HEK293 (cell line): ENCODE measurements around the gene TMEM106C.

Experiments
- EGR2 ChIP-seq: fragments of 450-650 bp; formaldehyde crosslinking; IDR thresholded peaks from 2 replicates; pipeline ENCODE4 v1.5.1; 2016; ENCODE audit warnings: low read depth, missing biosample characterization, missing genetic modification characterization
- GFI1B ChIP-seq: fragments of 450-650 bp; formaldehyde crosslinking; IDR thresholded peaks from 2 replicates; pipeline ENCODE4 v1.5.1; 2016; ENCODE audit warnings: missing biosample characterization, missing genetic modification characterization
- GLIS1 ChIP-seq: fragments of 450-650 bp; formaldehyde crosslinking; IDR thresholded peaks from 2 replicates; pipeline ENCODE4 v1.5.1; 2016; ENCODE audit warnings: missing biosample characterization, missing genetic modification characterization
- OVOL3 ChIP-seq: fragments of 450-650 bp; formaldehyde crosslinking; IDR thresholded peaks from 2 replicates; pipeline ENCODE4 v1.5.1; 2016; ENCODE audit warnings: missing biosample characterization, missing genetic modification characterization
- RBAK ChIP-seq: fragments of 450-650 bp; formaldehyde crosslinking; IDR thresholded peaks from 2 replicates; pipeline ENCODE4 v1.5.1; 2016; ENCODE audit warnings: missing biosample characterization, missing genetic modification characterization
- YY2 ChIP-seq: fragments of 450-650 bp; formaldehyde crosslinking; IDR thresholded peaks from 2 replicates; pipeline ENCODE4 v1.5.1; 2016; ENCODE audit warnings: missing biosample characterization, missing genetic modification characterization
- ZNF157 ChIP-seq: fragments of 450-650 bp; formaldehyde crosslinking; IDR thresholded peaks from 2 replicates; pipeline ENCODE4 v1.5.1; 2016; ENCODE audit warnings: missing biosample characterization, missing genetic modification characterization
- ZNF214 ChIP-seq: fragments of 450-650 bp; formaldehyde crosslinking; IDR thresholded peaks from 2 replicates; pipeline ENCODE4 v1.5.1; 2017; ENCODE audit warnings: missing biosample characterization, mild to moderate bottlenecking, missing genetic modification characterization, borderline replicate concordance
- ZNF48 ChIP-seq: fragments of 450-650 bp; formaldehyde crosslinking; IDR thresholded peaks from 2 replicates; pipeline ENCODE4 v1.5.1; 2016; ENCODE audit warnings: missing biosample characterization, missing genetic modification characterization
- ZNF510 ChIP-seq: fragments of 450-650 bp; formaldehyde crosslinking; IDR thresholded peaks from 2 replicates; pipeline ENCODE4 v1.5.1; 2018; ENCODE audit warnings: mild to moderate bottlenecking, missing genetic modification characterization, missing biosample characterization; ENCODE audit not compliant: insufficient replicate concordance
- ZNF544 ChIP-seq: fragments of 450-650 bp; formaldehyde crosslinking; IDR thresholded peaks from 2 replicates; pipeline ENCODE4 v1.5.0; 2017; ENCODE audit warnings: missing biosample characterization, missing genetic modification characterization
- ZNF658 ChIP-seq: fragments of 450-650 bp; formaldehyde crosslinking; IDR thresholded peaks from 2 replicates; pipeline ENCODE4; 2016; ENCODE audit warnings: missing biosample characterization, missing genetic modification characterization
- ZNF843 ChIP-seq: fragments of 450-650 bp; formaldehyde crosslinking; IDR thresholded peaks from 2 replicates; pipeline ENCODE4 v1.5.1; 2016; ENCODE audit warnings: missing biosample characterization, missing genetic modification characterization
- TF ChIP-seq, protein P1 (sequence below): fragments of 450-650 bp; formaldehyde crosslinking; conservative IDR thresholded peaks from 2 replicates; pipeline ENCODE4 v1.5.1; 2016; ENCODE audit warnings: low read depth, missing biosample characterization, missing genetic modification characterization
- TF ChIP-seq, protein P2 (sequence below): fragments of 450-650 bp; formaldehyde crosslinking; IDR thresholded peaks from 2 replicates; pipeline ENCODE4 v1.5.1; 2016; ENCODE audit warnings: missing biosample characterization, missing genetic modification characterization
- TF ChIP-seq, protein P3 (sequence below): fragments of 450-650 bp; formaldehyde crosslinking; IDR thresholded peaks from 2 replicates; pipeline ENCODE4 v1.5.1; 2016; ENCODE audit warnings: missing biosample characterization, missing genetic modification characterization
- TF ChIP-seq, protein P4 (sequence below): fragments of 450-650 bp; IDR thresholded peaks from 2 replicates; pipeline ENCODE4 v1.5.1; 2018; ENCODE audit warnings: missing biosample characterization, mild to moderate bottlenecking, missing genetic modification characterization
- TF ChIP-seq, protein P5 (sequence below): fragments of 450-650 bp; formaldehyde crosslinking; IDR thresholded peaks from 2 replicates; pipeline ENCODE4 v1.5.1; 2016; ENCODE audit warnings: missing biosample characterization, missing genetic modification characterization, borderline replicate concordance
- TF ChIP-seq, protein P6 (sequence below): fragments of 450-650 bp; formaldehyde crosslinking; IDR thresholded peaks from 2 replicates; pipeline ENCODE4 v1.5.1; 2016; ENCODE audit warnings: missing biosample characterization, missing genetic modification characterization

TMEM106C gene

DNA sequence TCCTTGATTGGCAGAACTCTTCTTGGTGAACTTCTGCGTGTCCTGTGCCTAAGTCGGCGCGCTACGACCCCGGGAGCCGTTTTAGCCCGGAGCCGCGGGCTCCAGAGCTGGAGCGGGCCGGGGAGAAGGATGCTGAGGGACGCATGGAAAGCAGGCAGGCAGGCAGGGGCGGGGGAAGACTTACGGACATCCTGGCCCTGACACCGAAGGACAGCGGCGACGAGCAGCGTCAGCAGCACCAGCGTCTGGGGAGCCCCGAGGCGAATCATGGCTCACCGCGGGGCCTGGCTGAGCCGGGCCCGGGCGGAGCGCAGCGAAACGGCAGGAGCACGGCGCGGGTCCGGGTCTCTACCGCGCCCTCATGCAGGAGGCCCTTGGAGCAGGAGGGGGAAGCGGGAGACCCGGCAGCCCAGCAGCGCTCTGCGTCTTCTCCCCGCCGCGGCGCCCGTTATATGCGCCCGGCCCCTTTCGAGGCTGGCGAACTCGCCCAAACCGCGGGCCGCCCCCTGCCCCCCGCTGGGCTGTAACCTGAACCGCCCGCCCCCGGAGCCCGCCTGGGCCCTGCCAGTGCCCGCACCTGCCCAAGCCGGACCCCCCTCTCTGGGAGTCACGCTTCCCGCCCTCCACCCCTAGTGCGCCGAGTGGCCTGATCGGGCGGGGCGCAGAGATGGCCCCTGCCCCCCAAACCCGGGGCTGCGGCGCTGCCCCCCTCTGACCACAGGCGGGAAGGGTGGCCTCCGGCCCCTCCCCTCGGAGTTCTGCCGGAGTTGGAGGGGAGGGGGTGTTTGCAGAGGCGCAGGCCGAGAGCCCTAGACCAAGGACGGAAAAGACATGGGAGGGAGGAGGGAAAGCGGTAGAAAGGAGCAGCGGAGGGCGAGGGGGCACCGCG is 40.9 kb downstream of the TMEM106C start, which contains the start of gene COL2A1 (continued):
- TF ChIP-seq ZNF510 (tag by site-specific recombination), result no peak
- TF ChIP-seq GLIS1 (tag by site-specific recombination), result peak; percentile 75
- no peak for TF ChIP-seq ZNF544 (tag by site-specific recombination)
- no peak for TF ChIP-seq GFI1B (tag by site-specific recombination)
- TF ChIP-seq RBAK (tag by site-specific recombination), result no peak
- TF ChIP-seq ZNF658 (tag by site-specific recombination), result no peak
- TF ChIP-seq, protein P1, sequence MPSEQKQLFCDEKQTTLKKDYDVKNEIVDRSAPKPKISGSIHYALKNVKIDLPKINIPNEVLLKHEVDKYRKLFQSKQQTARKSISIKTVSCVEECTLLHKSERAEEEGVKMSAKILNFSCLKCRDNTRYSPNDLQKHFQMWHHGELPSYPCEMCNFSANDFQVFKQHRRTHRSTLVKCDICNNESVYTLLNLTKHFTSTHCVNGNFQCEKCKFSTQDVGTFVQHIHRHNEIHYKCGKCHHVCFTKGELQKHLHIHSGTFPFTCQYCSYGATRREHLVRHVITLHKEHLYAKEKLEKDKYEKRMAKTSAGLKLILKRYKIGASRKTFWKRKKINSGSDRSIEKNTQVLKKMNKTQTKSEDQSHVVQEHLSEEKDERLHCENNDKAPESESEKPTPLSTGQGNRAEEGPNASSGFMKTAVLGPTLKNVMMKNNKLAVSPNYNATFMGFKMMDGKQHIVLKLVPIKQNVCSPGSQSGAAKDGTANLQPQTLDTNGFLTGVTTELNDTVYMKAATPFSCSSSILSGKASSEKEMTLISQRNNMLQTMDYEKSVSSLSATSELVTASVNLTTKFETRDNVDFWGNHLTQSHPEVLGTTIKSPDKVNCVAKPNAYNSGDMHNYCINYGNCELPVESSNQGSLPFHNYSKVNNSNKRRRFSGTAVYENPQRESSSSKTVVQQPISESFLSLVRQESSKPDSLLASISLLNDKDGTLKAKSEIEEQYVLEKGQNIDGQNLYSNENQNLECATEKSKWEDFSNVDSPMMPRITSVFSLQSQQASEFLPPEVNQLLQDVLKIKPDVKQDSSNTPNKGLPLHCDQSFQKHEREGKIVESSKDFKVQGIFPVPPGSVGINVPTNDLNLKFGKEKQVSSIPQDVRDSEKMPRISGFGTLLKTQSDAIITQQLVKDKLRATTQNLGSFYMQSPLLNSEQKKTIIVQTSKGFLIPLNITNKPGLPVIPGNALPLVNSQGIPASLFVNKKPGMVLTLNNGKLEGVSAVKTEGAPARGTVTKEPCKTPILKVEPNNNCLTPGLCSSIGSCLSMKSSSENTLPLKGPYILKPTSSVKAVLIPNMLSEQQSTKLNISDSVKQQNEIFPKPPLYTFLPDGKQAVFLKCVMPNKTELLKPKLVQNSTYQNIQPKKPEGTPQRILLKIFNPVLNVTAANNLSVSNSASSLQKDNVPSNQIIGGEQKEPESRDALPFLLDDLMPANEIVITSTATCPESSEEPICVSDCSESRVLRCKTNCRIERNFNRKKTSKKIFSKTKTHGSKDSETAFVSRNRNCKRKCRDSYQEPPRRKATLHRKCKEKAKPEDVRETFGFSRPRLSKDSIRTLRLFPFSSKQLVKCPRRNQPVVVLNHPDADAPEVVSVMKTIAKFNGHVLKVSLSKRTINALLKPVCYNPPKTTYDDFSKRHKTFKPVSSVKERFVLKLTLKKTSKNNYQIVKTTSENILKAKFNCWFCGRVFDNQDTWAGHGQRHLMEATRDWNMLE (tag by site-specific recombination), result no peak
- TF ChIP-seq, protein P2, sequence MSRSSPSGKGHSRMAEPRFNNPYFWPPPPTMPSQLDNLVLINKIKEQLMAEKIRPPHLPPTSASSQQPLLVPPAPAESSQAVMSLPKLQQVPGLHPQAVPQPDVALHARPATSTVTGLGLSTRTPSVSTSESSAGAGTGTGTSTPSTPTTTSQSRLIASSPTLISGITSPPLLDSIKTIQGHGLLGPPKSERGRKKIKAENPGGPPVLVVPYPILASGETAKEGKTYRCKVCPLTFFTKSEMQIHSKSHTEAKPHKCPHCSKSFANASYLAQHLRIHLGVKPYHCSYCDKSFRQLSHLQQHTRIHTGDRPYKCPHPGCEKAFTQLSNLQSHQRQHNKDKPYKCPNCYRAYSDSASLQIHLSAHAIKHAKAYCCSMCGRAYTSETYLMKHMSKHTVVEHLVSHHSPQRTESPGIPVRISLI (tag by site-specific recombination), result no peak
- no peak for TF ChIP-seq ZNF48 (tag by site-specific recombination)
- TF ChIP-seq, protein P3, sequence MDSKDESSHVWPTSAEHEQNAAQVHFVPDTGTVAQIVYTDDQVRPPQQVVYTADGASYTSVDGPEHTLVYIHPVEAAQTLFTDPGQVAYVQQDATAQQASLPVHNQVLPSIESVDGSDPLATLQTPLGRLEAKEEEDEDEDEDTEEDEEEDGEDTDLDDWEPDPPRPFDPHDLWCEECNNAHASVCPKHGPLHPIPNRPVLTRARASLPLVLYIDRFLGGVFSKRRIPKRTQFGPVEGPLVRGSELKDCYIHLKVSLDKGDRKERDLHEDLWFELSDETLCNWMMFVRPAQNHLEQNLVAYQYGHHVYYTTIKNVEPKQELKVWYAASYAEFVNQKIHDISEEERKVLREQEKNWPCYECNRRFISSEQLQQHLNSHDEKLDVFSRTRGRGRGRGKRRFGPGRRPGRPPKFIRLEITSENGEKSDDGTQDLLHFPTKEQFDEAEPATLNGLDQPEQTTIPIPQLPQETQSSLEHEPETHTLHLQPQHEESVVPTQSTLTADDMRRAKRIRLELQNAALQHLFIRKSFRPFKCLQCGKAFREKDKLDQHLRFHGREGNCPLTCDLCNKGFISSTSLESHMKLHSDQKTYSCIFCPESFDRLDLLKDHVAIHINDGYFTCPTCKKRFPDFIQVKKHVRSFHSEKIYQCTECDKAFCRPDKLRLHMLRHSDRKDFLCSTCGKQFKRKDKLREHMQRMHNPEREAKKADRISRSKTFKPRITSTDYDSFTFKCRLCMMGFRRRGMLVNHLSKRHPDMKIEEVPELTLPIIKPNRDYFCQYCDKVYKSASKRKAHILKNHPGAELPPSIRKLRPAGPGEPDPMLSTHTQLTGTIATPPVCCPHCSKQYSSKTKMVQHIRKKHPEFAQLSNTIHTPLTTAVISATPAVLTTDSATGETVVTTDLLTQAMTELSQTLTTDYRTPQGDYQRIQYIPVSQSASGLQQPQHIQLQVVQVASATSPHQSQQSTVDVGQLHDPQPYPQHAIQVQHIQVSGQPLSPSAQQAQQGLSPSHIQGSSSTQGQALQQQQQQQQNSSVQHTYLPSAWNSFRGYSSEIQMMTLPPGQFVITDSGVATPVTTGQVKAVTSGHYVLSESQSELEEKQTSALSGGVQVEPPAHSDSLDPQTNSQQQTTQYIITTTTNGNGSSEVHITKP, result no peak
- TF ChIP-seq EGR2 (tag by site-specific recombination), result peak; percentile 59
- TF ChIP-seq, protein P4, sequence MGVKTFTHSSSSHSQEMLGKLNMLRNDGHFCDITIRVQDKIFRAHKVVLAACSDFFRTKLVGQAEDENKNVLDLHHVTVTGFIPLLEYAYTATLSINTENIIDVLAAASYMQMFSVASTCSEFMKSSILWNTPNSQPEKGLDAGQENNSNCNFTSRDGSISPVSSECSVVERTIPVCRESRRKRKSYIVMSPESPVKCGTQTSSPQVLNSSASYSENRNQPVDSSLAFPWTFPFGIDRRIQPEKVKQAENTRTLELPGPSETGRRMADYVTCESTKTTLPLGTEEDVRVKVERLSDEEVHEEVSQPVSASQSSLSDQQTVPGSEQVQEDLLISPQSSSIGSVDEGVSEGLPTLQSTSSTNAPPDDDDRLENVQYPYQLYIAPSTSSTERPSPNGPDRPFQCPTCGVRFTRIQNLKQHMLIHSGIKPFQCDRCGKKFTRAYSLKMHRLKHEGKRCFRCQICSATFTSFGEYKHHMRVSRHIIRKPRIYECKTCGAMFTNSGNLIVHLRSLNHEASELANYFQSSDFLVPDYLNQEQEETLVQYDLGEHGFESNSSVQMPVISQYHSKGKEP (tag by site-specific recombination), result no peak
- TF ChIP-seq ZNF843 (tag by site-specific recombination), result no peak
- TF ChIP-seq ZNF157, result no peak
- no peak for TF ChIP-seq OVOL3
- TF ChIP-seq ZNF214 (tag by site-specific recombination), result no peak
- TF ChIP-seq, protein P5, sequence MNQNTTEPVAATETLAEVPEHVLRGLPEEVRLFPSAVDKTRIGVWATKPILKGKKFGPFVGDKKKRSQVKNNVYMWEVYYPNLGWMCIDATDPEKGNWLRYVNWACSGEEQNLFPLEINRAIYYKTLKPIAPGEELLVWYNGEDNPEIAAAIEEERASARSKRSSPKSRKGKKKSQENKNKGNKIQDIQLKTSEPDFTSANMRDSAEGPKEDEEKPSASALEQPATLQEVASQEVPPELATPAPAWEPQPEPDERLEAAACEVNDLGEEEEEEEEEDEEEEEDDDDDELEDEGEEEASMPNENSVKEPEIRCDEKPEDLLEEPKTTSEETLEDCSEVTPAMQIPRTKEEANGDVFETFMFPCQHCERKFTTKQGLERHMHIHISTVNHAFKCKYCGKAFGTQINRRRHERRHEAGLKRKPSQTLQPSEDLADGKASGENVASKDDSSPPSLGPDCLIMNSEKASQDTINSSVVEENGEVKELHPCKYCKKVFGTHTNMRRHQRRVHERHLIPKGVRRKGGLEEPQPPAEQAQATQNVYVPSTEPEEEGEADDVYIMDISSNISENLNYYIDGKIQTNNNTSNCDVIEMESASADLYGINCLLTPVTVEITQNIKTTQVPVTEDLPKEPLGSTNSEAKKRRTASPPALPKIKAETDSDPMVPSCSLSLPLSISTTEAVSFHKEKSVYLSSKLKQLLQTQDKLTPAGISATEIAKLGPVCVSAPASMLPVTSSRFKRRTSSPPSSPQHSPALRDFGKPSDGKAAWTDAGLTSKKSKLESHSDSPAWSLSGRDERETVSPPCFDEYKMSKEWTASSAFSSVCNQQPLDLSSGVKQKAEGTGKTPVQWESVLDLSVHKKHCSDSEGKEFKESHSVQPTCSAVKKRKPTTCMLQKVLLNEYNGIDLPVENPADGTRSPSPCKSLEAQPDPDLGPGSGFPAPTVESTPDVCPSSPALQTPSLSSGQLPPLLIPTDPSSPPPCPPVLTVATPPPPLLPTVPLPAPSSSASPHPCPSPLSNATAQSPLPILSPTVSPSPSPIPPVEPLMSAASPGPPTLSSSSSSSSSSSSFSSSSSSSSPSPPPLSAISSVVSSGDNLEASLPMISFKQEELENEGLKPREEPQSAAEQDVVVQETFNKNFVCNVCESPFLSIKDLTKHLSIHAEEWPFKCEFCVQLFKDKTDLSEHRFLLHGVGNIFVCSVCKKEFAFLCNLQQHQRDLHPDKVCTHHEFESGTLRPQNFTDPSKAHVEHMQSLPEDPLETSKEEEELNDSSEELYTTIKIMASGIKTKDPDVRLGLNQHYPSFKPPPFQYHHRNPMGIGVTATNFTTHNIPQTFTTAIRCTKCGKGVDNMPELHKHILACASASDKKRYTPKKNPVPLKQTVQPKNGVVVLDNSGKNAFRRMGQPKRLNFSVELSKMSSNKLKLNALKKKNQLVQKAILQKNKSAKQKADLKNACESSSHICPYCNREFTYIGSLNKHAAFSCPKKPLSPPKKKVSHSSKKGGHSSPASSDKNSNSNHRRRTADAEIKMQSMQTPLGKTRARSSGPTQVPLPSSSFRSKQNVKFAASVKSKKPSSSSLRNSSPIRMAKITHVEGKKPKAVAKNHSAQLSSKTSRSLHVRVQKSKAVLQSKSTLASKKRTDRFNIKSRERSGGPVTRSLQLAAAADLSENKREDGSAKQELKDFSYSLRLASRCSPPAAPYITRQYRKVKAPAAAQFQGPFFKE (tag by site-specific recombination), result no peak
- no peak for TF ChIP-seq YY2 (tag by site-specific recombination)
- TF ChIP-seq, protein P6, sequence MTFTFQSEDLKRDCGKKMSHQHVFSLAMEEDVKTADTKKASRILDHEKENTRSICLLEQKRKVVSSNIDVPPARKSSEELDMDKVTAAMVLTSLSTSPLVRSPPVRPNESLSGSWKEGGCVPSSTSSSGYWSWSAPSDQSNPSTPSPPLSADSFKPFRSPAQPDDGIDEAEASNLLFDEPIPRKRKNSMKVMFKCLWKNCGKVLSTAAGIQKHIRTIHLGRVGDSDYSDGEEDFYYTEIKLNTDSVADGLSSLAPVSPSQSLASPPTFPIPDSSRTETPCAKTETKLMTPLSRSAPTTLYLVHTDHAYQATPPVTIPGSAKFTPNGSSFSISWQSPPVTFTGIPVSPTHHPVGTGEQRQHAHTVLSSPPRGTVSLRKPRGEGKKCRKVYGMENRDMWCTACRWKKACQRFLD, result no peak
